Measurements from ENCODE around the gene FBF1.

FBF1 gene

DNA sequence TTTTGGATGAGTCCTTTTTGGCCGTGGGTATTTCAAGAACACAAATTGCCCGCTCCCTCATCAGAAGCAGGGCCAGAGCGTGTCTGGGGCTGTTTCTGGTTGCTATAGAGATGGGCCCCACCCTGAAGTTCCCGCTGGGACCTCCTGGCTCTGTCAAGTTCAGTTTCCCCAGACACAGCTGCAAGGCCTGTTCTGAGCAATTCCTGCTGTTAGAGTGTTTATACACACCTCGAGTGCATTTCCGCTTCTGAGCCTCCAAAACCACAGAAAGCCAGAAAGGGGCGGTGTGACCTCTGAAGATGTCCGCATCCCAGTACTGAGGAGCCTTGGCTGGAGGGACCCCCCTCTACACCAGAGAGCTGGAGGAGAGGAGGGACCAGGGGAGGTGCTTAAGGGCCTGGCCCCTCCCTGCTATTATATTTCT lies 76.4 kb downstream of the FBF1 start:
- Histone ChIP-seq H3K79me2 (ENCODE audit: low read length) (no peaks in the 10 kb centered on the region), H3K9me3 (ENCODE audit: insufficient read depth, low read length) (no peaks in the 10 kb centered on the region), H3K27me3 (ENCODE audit: low read depth, low read length) (no peaks in the 10 kb centered on the region), H3K27ac (ENCODE audit: low read length) (no peak overlapping the region), H4K20me1 (ENCODE audit: insufficient read depth, low read length) (no peaks in the 10 kb centered on the region), H3K9ac (ENCODE audit: low read length) (peak overlapping the region; percentile 28; the same call in 1 of the 2 replicates), H3K4me3 (ENCODE audit: low read length) (peak overlapping the region; percentile 60), H3K36me3 (replicated peaks; ENCODE audit: low read depth, low read length) (no peaks in the 10 kb centered on the region), H3K4me1 (ENCODE audit: low read length) (peaks cover 11% of the 10 kb centered on the region), H2AFZ (ENCODE audit: low read depth, low read length) (peak overlapping the region; percentile 84), H3K4me2 (ENCODE audit: low read length) (peak overlapping the region; percentile 72)
- no peak for TF ChIP-seq EZH2phosphoT487 (IDR thresholded peaks at IDR 0.05; ENCODE audit: low read depth)
- TF ChIP-seq, protein P1, sequence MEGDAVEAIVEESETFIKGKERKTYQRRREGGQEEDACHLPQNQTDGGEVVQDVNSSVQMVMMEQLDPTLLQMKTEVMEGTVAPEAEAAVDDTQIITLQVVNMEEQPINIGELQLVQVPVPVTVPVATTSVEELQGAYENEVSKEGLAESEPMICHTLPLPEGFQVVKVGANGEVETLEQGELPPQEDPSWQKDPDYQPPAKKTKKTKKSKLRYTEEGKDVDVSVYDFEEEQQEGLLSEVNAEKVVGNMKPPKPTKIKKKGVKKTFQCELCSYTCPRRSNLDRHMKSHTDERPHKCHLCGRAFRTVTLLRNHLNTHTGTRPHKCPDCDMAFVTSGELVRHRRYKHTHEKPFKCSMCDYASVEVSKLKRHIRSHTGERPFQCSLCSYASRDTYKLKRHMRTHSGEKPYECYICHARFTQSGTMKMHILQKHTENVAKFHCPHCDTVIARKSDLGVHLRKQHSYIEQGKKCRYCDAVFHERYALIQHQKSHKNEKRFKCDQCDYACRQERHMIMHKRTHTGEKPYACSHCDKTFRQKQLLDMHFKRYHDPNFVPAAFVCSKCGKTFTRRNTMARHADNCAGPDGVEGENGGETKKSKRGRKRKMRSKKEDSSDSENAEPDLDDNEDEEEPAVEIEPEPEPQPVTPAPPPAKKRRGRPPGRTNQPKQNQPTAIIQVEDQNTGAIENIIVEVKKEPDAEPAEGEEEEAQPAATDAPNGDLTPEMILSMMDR (IDR thresholded peaks at IDR 0.05; ENCODE audit: low read depth, low read length): no peak

DNA sequence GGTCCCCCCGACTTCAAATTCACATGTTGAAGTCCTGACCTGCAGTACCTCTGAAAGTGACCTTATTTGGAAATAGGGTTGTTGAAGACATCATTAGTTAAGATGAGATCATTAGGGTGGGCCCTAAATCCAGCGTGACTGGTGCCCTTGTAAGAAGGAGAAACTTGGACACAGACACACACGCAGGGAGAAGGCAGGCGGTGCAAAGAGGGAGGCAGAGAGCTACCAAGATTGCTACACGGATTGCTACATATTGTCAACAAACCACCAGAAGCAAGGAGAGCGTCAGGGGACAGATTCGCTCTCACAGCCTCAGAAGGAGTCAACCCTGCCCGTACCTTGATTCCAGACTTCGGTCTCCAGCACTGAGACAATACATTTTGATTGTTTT lies 78.9 kb downstream of the FBF1 start:
- Histone ChIP-seq H3K27ac (ENCODE audit: low read length) (no peak overlapping the region), H3K4me3 (ENCODE audit: low read length) (no peak overlapping the region), H4K20me1 (ENCODE audit: insufficient read depth, low read length) (no peaks in the 10 kb centered on the region), H3K9me3 (ENCODE audit: insufficient read depth, low read length) (no peaks in the 10 kb centered on the region), H2AFZ (ENCODE audit: low read depth, low read length) (no peak overlapping the region), H3K4me1 (ENCODE audit: low read length) (peaks cover 24% of the 10 kb centered on the region), H3K9ac (ENCODE audit: low read length) (no peak overlapping the region), H3K36me3 (replicated peaks; ENCODE audit: low read depth, low read length) (no peaks in the 10 kb centered on the region), H3K79me2 (ENCODE audit: low read length) (no peaks in the 10 kb centered on the region), H3K4me2 (ENCODE audit: low read length) (no peak overlapping the region), H3K27me3 (ENCODE audit: low read depth, low read length) (no peaks in the 10 kb centered on the region)
- TF ChIP-seq, protein P1 (IDR thresholded peaks at IDR 0.05; ENCODE audit: low read depth, low read length): no peak
- no peak for TF ChIP-seq EZH2phosphoT487 (IDR thresholded peaks at IDR 0.05; ENCODE audit: low read depth)

All from OCI-LY3 (cell line).